IPS-18a (cell line): ENCODE measurements around the gene ATG2B.
"Not testable (repeated sequence)": the region's sequence is repeated elsewhere in the genome, so short reads cannot be mapped to it uniquely, and the experiment has no call there.

Experiments used
- H3K27ac ChIP-seq: one replicate; pipeline ENCODE4 v1.5.1; 2013; ENCODE audit warnings: low read length
- H3K27me3 ChIP-seq: one replicate; pipeline ENCODE4 v1.6.1; 2013; ENCODE audit warnings: mild to moderate bottlenecking, low read length; ENCODE audit not compliant: control insufficient read depth, insufficient read depth
- H3K36me3 ChIP-seq: one replicate; pipeline ENCODE4 v1.6.1; 2013; ENCODE audit warnings: low read depth, low read length; ENCODE audit not compliant: control insufficient read depth
- H3K4me1 ChIP-seq: one replicate; pipeline ENCODE4 v1.6.1; 2013; ENCODE audit warnings: low read depth, low read length; ENCODE audit not compliant: control insufficient read depth
- H3K4me3 ChIP-seq: one replicate; pipeline ENCODE4 v1.5.1; 2013; ENCODE audit warnings: low read length
- H3K9ac ChIP-seq: one replicate; pipeline ENCODE4 v1.6.1; 2013; ENCODE audit warnings: mild to moderate bottlenecking, low read length, moderate library complexity
- H3K9me3 ChIP-seq: one replicate; pipeline ENCODE4 v1.6.1; 2013; ENCODE audit warnings: low read depth, low read length; ENCODE audit not compliant: control insufficient read depth

ATG2B gene

DNA sequence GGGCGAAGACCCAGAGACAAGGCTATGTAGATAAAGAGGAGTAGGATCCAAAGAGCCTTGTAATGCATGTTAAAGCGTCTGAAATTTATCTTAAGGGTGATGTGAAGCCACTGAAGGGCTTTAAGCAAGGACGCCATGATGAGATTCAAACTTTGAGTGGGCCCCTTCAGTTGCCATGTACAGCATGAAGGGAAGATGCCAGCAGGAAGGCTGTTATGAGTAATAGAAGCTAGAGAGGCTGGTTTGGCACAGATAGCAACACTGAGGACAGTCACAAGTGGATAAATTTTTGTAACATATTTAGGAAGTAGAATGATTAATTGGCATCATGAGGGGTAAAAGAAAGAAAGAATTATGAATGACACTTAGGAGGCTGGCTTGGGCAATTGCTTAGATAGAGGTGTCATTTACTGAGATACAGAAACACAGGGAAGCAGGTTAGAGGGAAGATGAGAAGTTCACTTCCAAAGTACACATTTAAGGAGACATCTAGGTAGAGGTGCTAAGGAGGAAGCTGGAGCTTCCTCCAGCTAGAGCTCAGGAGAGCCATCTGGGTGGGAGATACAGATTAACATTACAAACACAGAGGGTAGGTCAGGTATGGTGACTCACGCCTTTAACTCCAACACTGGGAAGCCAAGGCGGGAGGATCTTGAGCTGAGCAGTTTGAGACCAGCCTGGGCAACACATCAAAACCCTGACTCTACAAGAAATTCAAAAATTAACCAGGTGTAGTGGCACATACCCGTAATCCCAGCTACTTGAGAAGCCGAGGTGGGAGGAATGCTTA, 13.7 kb downstream of the ATG2B start:
- peaks cover 13% of the 10 kb centered on the region for H3K4me1 ChIP-seq
- H3K9me3 ChIP-seq: no peaks in the 10 kb centered on the region
- H3K36me3 ChIP-seq: no peaks in the 10 kb centered on the region
- H3K27ac ChIP-seq: no peak overlapping the region
- H3K27me3 ChIP-seq: no peaks in the 10 kb centered on the region
- no peak overlapping the region for H3K4me3 ChIP-seq
- H3K9ac ChIP-seq: no peak overlapping the region

DNA sequence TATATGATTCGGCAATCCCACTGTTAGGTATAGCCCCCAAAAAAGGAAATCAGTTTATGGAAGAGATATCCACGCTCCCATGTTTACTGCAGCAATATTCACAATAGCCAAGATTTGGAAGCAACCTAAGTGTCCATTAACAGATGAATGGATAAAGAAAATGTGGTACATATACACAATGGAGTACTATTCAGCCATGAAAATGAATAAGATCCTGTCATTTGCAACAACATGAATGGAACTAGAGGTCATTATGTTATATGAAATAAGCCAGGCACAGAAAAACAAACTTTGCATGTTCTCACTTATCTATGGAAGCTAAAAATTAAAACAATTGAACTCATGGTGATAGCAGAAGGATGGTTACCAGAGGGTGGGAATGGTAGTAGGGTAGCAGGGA, 15.2 kb downstream of the ATG2B start:
- not testable (repeated sequence) for H3K36me3 ChIP-seq, H3K4me3 ChIP-seq, H3K9ac ChIP-seq, H3K27me3 ChIP-seq, H3K27ac ChIP-seq, H3K9me3 ChIP-seq
- peaks cover 13% of the 10 kb centered on the region for H3K4me1 ChIP-seq

DNA sequence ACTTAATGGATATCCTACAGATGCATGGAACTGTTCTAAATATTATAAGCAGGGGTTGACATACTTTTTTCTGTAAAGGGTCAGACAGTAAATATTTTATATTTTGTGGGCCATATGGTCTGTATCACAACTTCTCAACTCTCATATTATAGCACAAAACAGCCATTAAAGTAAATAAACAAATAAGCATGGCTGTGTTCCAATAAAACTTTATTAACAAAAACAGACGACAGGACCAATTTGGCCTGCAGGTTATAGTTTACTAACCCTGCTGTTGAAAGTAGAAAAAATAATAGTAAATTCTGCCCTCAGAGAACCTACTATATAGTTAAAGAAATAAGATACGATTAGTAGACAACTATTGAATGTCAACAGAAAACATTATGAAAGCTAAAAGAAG, 17.5 kb downstream of the ATG2B start:
- H3K9me3 ChIP-seq: no peaks in the 10 kb centered on the region

DNA sequence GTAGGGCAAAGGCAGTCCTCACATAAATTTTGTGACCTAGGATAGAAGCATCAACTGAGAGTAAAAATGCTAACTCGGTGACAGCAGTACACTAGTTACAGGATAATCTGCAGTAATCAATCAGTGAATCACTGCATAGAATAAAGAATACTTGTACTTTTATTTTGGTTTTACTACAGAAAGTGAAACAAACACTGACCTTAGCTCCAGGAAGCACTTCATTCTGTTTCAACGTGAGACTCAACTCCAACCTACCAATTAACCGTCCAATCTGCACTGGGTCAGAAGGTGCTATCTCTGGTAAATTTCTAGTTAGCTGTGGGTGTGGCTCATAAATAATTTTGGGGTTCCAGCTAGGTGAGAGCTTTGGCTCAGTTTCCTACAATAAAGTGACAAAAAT, 21.8 kb downstream of the ATG2B start:
- no peak overlapping the region for H3K4me3 ChIP-seq
- H3K4me1 ChIP-seq: no peaks in the 10 kb centered on the region
- no peak overlapping the region for H3K9ac ChIP-seq
- H3K9me3 ChIP-seq: no peaks in the 10 kb centered on the region
- no peak overlapping the region for H3K27ac ChIP-seq
- H3K27me3 ChIP-seq: no peaks in the 10 kb centered on the region
- H3K36me3 ChIP-seq: peaks cover 4% of the 10 kb centered on the region

More for the DNA sequence above, 17.5 kb downstream of the ATG2B start:
- H3K9ac ChIP-seq: no peak overlapping the region
- no peak overlapping the region for H3K27ac ChIP-seq
- H3K4me1 ChIP-seq: peaks cover 13% of the 10 kb centered on the region
- no peak overlapping the region for H3K4me3 ChIP-seq
- H3K36me3 ChIP-seq: no peaks in the 10 kb centered on the region
- no peaks in the 10 kb centered on the region for H3K27me3 ChIP-seq

DNA sequence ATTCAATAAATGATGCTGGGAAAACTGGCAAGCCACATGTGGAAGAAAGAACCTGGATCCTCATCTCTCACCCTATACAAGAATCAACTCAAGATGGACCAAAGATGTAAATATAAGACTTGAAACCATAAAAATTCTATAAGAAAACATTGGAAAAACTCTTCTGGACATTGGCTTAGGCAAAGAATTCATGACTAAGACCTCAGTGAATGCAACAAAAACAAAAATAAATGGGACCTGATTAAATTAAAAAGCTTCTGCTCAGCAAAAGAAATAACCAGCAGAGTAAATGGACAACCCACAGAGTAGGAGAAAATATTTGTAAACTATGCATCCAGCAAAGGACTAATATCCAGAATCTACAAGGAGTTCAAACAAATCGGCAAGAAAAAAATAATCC, 24.6 kb downstream of the ATG2B start:
- H3K4me1 ChIP-seq: peaks cover 4% of the 10 kb centered on the region
- H3K4me3 ChIP-seq: no peak overlapping the region
- H3K9ac ChIP-seq: no peak overlapping the region
- peaks cover 4% of the 10 kb centered on the region for H3K36me3 ChIP-seq
- no peak overlapping the region for H3K27ac ChIP-seq
- H3K9me3 ChIP-seq: no peaks in the 10 kb centered on the region
- H3K27me3 ChIP-seq: no peaks in the 10 kb centered on the region

DNA sequence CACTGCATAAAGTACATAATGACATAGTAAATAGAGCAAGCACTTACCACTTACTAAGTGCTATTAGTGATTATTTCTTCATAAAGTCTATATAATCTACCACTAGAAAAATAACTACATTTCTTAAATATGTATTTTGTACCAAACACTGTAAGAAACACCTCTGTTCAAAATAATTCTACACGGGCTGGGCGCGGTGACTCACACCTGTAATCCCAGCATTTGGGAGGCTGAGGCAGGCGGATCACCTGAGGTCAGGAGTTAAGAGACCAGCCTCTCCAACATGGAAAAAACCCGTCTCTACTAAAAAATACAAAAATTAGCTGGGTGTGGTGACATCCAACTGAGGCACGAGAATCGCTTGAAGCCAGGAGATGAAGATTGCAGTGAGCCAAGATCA, 38.9 kb downstream of the ATG2B start:
- H3K27ac ChIP-seq: no peak overlapping the region
- no peaks in the 10 kb centered on the region for H3K9me3 ChIP-seq
- peaks cover 19% of the 10 kb centered on the region for H3K36me3 ChIP-seq
- no peaks in the 10 kb centered on the region for H3K4me1 ChIP-seq
- no peak overlapping the region for H3K4me3 ChIP-seq
- H3K9ac ChIP-seq: no peak overlapping the region
- H3K27me3 ChIP-seq: no peaks in the 10 kb centered on the region

DNA sequence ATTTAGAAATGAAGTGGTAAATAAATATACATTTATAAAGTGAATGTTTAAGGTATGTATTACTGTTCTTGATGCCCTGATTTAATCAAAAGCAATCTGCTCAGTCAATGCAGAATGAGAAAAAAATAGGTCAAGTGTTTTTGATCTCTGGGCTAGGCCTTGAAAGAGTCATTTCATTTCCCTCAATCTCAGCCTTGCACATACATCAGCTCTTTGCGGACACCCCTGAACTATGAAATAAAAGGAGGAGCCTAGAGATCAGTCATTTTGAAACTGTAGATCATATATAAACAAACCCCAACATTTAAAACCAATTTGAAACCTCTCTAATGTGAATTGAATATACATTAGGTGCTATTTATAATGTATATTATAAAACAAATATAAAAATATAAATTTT, 42.5 kb downstream of the ATG2B start:
- Histone ChIP-seq H3K4me1 (no peaks in the 10 kb centered on the region), H3K9ac (no peak overlapping the region), H3K9me3 (no peaks in the 10 kb centered on the region), H3K27me3 (no peaks in the 10 kb centered on the region), H3K36me3 (peaks cover 37% of the 10 kb centered on the region), H3K4me3 (no peak overlapping the region), H3K27ac (no peak overlapping the region)

DNA sequence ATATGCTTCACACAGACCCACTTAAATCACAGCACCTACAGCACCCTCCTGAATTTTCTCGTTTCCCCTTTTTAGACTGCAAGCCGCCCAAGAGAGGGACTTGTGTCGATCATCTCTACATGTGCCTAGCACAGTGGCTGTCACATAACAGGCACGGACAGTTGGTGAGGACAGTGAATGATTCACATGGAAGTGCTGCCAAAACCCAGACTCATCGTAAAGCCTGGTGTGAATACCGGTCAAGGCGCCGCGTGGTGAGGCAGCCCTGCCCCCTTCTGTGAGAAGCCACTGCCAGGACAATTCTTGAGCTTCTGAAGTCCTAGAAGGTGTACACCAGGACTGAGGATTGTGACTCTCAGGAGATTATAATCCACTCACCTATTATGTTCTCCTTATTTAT, 44.3 kb downstream of the ATG2B start:
- no peak overlapping the region for H3K9ac ChIP-seq
- no peaks in the 10 kb centered on the region for H3K9me3 ChIP-seq
- H3K4me1 ChIP-seq: no peaks in the 10 kb centered on the region
- no peak overlapping the region for H3K27ac ChIP-seq
- H3K27me3 ChIP-seq: no peaks in the 10 kb centered on the region
- H3K4me3 ChIP-seq: no peak overlapping the region
- H3K36me3 ChIP-seq: peaks cover 45% of the 10 kb centered on the region

DNA sequence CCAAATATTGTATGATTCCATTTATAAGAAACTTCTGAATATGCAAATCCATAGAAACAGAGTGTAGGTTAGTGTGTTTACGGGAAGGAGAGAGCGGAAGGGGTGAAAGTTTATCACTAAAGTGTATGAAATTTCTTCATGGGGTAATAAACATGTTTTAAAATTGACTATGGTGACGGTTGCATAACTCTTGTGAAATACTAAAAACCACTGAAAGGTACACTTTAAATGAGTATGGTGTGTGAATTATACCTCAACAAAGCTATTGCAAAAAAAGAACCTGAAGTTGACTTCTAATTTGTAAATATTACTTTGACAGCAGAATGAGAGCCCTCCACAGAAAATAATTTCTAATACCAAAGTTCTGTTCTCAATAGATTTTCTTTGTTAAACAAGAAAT, 47.1 kb downstream of the ATG2B start:
- H3K4me1 ChIP-seq: no peaks in the 10 kb centered on the region
- H3K9me3 ChIP-seq: no peaks in the 10 kb centered on the region
- H3K27ac ChIP-seq: no peak overlapping the region
- H3K9ac ChIP-seq: no peak overlapping the region
- H3K36me3 ChIP-seq: peaks cover 34% of the 10 kb centered on the region
- H3K27me3 ChIP-seq: no peaks in the 10 kb centered on the region
- H3K4me3 ChIP-seq: no peak overlapping the region

DNA sequence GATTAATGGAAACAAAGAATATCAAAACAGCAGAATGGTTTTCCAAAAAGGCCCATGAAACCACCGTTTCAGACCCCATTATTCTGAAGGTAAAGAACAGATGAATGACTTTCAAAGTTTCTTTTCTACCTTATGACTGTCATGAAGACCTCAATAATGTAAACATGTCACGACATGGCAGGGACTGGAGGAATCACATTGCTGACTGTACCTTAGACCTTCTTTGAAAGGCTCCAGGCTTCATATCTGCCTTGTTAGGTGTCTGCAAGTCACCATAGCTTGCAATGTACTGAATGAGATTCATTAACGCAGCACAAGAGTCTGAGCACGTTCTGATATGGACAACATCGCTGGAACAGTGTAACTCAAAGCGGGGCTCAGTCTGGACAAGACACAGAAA, 52.2 kb downstream of the ATG2B start:
- Histone ChIP-seq H3K36me3 (peaks cover 31% of the 10 kb centered on the region), H3K9me3 (no peaks in the 10 kb centered on the region), H3K27me3 (no peaks in the 10 kb centered on the region), H3K27ac (no peak overlapping the region), H3K9ac (no peak overlapping the region), H3K4me1 (no peaks in the 10 kb centered on the region), H3K4me3 (no peak overlapping the region)

DNA sequence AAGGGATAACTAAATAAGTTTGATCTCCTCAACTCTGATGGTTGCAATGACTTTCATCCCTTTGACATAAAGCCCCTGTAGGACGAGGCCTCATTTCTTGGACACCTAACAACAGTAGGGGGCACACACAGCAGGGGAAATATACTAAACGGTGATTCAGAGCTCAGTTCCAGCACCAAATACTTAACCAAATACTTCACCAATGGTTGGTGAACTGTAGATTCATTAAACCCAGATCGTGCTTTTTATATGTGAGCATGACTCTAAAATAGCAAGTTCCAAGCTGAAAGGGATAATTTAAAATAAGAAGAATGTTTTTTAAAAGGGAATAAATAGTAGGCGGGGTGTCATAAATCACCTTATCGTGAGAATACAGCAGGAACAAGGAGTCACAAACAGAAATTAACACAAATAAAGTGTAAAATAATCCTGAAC, 53.2 kb downstream of the ATG2B start:
- Histone ChIP-seq H3K9ac (no peak overlapping the region), H3K4me3 (no peak overlapping the region), H3K9me3 (no peaks in the 10 kb centered on the region), H3K4me1 (no peaks in the 10 kb centered on the region), H3K36me3 (peaks cover 22% of the 10 kb centered on the region), H3K27ac (no peak overlapping the region), H3K27me3 (no peaks in the 10 kb centered on the region)

DNA sequence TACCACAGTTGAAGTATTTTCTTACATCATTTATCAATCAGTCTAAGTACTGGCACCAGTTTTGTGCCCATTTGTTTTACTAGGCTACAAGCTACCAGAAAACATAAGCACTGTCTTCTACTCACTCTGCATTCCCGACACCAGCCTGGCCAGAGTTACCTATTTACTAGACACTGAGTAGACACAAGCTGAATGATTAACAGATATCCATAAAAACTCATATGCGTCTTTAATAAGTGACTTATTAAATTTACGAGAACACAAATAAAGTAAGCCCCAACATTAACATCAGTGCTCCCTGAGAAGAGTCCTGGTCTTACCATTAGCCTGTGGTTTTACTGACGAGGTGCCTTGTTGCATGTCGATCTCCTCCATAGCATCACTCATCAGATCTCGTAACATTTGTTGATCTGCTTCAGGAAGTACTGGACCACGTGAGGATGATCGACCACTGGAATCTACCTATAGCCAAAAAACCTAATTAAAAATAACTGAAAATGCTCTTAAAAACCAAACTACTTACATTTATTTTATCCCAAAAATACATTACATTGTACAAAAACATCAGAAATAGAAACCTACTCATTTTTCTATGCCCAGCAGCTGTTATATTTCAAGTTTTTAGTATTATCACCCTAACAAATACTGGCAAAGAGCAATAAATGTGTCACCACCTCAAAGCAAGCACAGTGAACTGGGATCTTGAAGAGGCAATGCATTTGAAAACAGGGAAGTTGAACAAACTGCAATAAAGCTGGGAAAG, 53.8 kb downstream of the ATG2B start:
- Histone ChIP-seq H3K9me3 (no peaks in the 10 kb centered on the region), H3K27me3 (no peaks in the 10 kb centered on the region), H3K4me1 (no peaks in the 10 kb centered on the region), H3K27ac (no peak overlapping the region), H3K4me3 (no peak overlapping the region), H3K9ac (no peak overlapping the region), H3K36me3 (peaks cover 22% of the 10 kb centered on the region)
